GM21737 (cell line): ENCODE results near the gene ASCC3.
"Not testable (repeated sequence)": the region's sequence is repeated elsewhere in the genome, so short reads cannot be mapped to it uniquely, and the experiment has no call there.

Experiments used
- ATAC-seq: cut with Tn5 transposase; IDR thresholded peaks from one replicate; pipeline ENCODE4 v1.9.1; 2021; ENCODE audit warnings: mild to moderate bottlenecking, moderate library complexity; ENCODE audit not compliant: unreplicated experiment

Gene ASCC3

GRCh38 chr6:100809346-100809745 lies 71.8 kb downstream of the ASCC3 start:
- no peak for ATAC-seq

- no peak for ATAC-seq
Observed at GRCh38 chr6:100808638-100809275, 72.4 kb downstream of the ASCC3 start.

- no peak for ATAC-seq
Observed at GRCh38 chr6:100806296-100806695, 74.8 kb downstream of the ASCC3 start.

GRCh38 chr6:100803264-100804045 lies 77.7 kb downstream of the ASCC3 start:
- ATAC-seq: no peak

- no peak for ATAC-seq
Observed at GRCh38 chr6:100801036-100801435, 80.1 kb downstream of the ASCC3 start.

GRCh38 chr6:100796049-100796823 lies 84.9 kb downstream of the ASCC3 start:
- ATAC-seq: peak; percentile 94

- ATAC-seq: no peak
Observed at GRCh38 chr6:100790084-100790483, 91.0 kb downstream of the ASCC3 start.

- ATAC-seq: no peak
Observed at GRCh38 chr6:100785982-100786381, 95.1 kb downstream of the ASCC3 start.

GRCh38 chr6:100780648-100781047 lies 100.5 kb downstream of the ASCC3 start:
- no peak for ATAC-seq

GRCh38 chr6:100775667-100776066 lies 105.5 kb downstream of the ASCC3 start:
- no peak for ATAC-seq

- no peak for ATAC-seq
Observed at GRCh38 chr6:100774681-100775080, 106.4 kb downstream of the ASCC3 start.

GRCh38 chr6:100768816-100769351 lies 112.2 kb downstream of the ASCC3 start:
- no peak for ATAC-seq

- no peak for ATAC-seq
Observed at GRCh38 chr6:100763617-100764241, 117.4 kb downstream of the ASCC3 start.

- no peak for ATAC-seq
Observed at GRCh38 chr6:100761841-100762240, 119.3 kb downstream of the ASCC3 start.

GRCh38 chr6:100758386-100758785 lies 122.7 kb downstream of the ASCC3 start:
- not testable (repeated sequence) for ATAC-seq

- ATAC-seq: no peak
Observed at GRCh38 chr6:100753421-100753820, 127.7 kb downstream of the ASCC3 start.

- no peak for ATAC-seq
Observed at GRCh38 chr6:100751590-100751989, 129.5 kb downstream of the ASCC3 start.

GRCh38 chr6:100745419-100746041 lies 135.6 kb downstream of the ASCC3 start:
- no peak for ATAC-seq

GRCh38 chr6:100740439-100740838 lies 140.7 kb downstream of the ASCC3 start:
- no peak for ATAC-seq

GRCh38 chr6:100737720-100738119 lies 143.4 kb downstream of the ASCC3 start:
- not testable (repeated sequence) for ATAC-seq
